H1 (cell line): ENCODE data around the gene ILF3. TPM values are rescaled to one million over a fixed set of nuclear protein-coding genes. Genes with fewer than 3 reads are reported as not detected.

Experiments used
- CHD1 ChIP-seq: IDR thresholded peaks from 2 replicates; pipeline ENCODE4 v1.6.1; 2012; ENCODE audit warnings: low read depth, low read length, improper control_type of control experiment
- CHD2 ChIP-seq: IDR thresholded peaks from 2 replicates; pipeline ENCODE4 v1.6.1; 2012; ENCODE audit warnings: low read length, improper control_type of control experiment
- GABPA ChIP-seq: IDR thresholded peaks from 2 replicates; pipeline ENCODE4 v1.6.1; 2011; ENCODE audit warnings: mild to moderate bottlenecking, low read length, moderate library complexity, borderline replicate concordance; ENCODE audit not compliant: insufficient read depth
- KDM1A ChIP-seq: fragments of 200-600, 300-600 bp; sonication (generic); IDR thresholded peaks from 2 replicates; pipeline ENCODE4 v1.7.1; 2016; ENCODE audit warnings: mild to moderate bottlenecking, low read length, borderline replicate concordance
- MAFK ChIP-seq: IDR thresholded peaks from 2 replicates; pipeline ENCODE4 v1.6.1; 2012; ENCODE audit warnings: low read depth, mild to moderate bottlenecking, improper control_type of control experiment, low read length
- PHF8 ChIP-seq: fragments of 200-600 bp; sonication (generic); conservative IDR thresholded peaks from 2 replicates; pipeline ENCODE4 v1.7.1; 2012; ENCODE audit warnings: low read depth, mild to moderate bottlenecking, inconsistent platforms, low read length, moderate library complexity
- RFX5 ChIP-seq: IDR thresholded peaks from 2 replicates; pipeline ENCODE4 v1.6.1; 2011; ENCODE audit warnings: low read depth, low read length, improper control_type of control experiment, borderline replicate concordance
- RNF2 ChIP-seq: fragments of 200-900, 300-1000 bp; sonication (generic); IDR thresholded peaks from 2 replicates; pipeline ENCODE4 v1.7.1; 2016; ENCODE audit warnings: borderline replicate concordance, low read depth, mild to moderate bottlenecking, antibody characterized with exemption, low read length; ENCODE audit not compliant: poor library complexity, severe bottlenecking; ENCODE audit errors: missing control alignments
- SUZ12 ChIP-seq: fragments of 200-600 bp; sonication (generic); IDR thresholded peaks from 2 replicates; pipeline ENCODE4 v1.6.1; 2012; ENCODE audit warnings: mild to moderate bottlenecking, inconsistent platforms, low read length, moderate library complexity, mixed read lengths
- polyA plus RNA-seq, 7 experiments: library from polyadenylated mRNA; depleted of rRNA in 3 of 7; stranded (reverse) in 5 of 7; unstranded in 2 of 7; fragments of >200 nt in 5 of 7; fragments of 200-250 nt in 2 of 7; gene quantifications; 1 replicate in 5 of 7; 2 replicates in 1 of 7; 4 replicates in 1 of 7; pipeline versions ENCODE4 v1.2.1 to v1.2.3, GENCODE V29; 2011 to 2013; ENCODE audit warnings: missing spikeins in 2 of 7, mixed read lengths in 2 of 7
- total RNA-seq: library from RNA; stranded (reverse); fragmentation: NEBNext Ultra II Directional; extraction: Animal tissue kit (Norgen Biotek cat#: 25700); gene quantifications from 2 replicates; pipeline ENCODE4 v1.2.1, GENCODE V29; 2021

The ILF3 gene
- total and polyA plus RNA-seq, 2 of the 8 experiments (the other 6 are each of a cell fraction or from before 2014, with no cell fraction given), result 291 to 695 TPM

- TF ChIP-seq CHD1, result peak; percentile 13; the same call in 1 of the 2 replicates
- TF ChIP-seq RFX5, result no peak
- no peak for TF ChIP-seq SUZ12
- no peak for TF ChIP-seq RNF2
- no peak for TF ChIP-seq MAFK
- TF ChIP-seq KDM1A, result peak; percentile 27; the same call in 1 of the 2 replicates
- TF ChIP-seq PHF8, result 0 out of 2 replicates have a peak, but pooled peaks have one; percentile 5
- no peak for TF ChIP-seq CHD2
- TF ChIP-seq GABPA, result no peak
These were observed 1.5 kb downstream of the ILF3 start (continued) for GRCh38 chr19:10655457-10656312.
